T47D (cell line): ENCODE results near the gene GALNT15.

Experiments
- DNase-seq, 2 experiments: peaks; one replicate each; pipeline versions ENCODE4 v3.0.0 to v3.0.0-alpha.2; 2011 to 2012; ENCODE audit warnings: low read depth in 1 of 2, low spot score in 1 of 2
- JUND ChIP-seq: IDR thresholded peaks from 2 replicates; pipeline ENCODE4 v1.6.1; 2012; ENCODE audit warnings: low read depth
- in situ Hi-C: cut with HindIII; loops from 2 replicates; pipeline ENCODE4 v1.10.0; 2016; ENCODE audit warnings: low sequenced_read_pairs, low pct_unique_long_range_greater_than_20kb

Gene GALNT15

GRCh38 chr3:16222547-16222946 is 48.1 kb downstream of the GALNT15 start:
- in situ Hi-C loops: no loop called here
- TF ChIP-seq JUND: no peak
- no peak for DNase-seq

GRCh38 chr3:16224325-16224724 is 49.8 kb downstream of the GALNT15 start:
- TF ChIP-seq JUND: no peak
- in situ Hi-C loops: no loop called here
- no peak for DNase-seq

DNA sequence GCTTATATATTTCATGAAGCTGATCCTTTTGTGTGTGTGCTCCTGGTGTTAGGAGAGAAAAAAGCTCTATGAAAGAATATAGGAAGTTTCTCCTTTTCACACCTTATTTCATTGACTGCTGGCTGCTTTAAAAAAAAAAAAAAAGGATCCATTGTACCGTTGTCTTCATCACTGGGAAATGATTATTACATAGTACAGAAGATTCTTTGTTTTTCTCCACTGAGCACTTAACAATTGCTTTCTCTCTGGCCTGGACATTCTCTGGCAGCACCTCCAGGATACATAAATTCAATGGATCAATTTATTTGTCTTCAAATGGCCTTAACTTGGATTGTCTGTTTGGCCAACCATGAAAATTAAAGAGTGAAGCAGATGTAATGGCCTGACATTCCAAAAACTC is 53.1 kb downstream of the GALNT15 start:
- DNase-seq: no peak
- in situ Hi-C loops: no loop called here
- TF ChIP-seq JUND: no peak

GRCh38 chr3:16229681-16230080 is 55.2 kb downstream of the GALNT15 start:
- TF ChIP-seq JUND: no peak
- in situ Hi-C loops: no loop called here
- DNase-seq: no peak

GRCh38 chr3:16231983-16232382 is 57.5 kb downstream of the GALNT15 start:
- TF ChIP-seq JUND: no peak
- in situ Hi-C loops: no loop called here
- DNase-seq: no peak

- no peak for TF ChIP-seq JUND
- DNase-seq: no peak
- in situ Hi-C loops: no loop called here
These were observed 59.3 kb downstream of the GALNT15 start for GRCh38 chr3:16233806-16234205.

DNA sequence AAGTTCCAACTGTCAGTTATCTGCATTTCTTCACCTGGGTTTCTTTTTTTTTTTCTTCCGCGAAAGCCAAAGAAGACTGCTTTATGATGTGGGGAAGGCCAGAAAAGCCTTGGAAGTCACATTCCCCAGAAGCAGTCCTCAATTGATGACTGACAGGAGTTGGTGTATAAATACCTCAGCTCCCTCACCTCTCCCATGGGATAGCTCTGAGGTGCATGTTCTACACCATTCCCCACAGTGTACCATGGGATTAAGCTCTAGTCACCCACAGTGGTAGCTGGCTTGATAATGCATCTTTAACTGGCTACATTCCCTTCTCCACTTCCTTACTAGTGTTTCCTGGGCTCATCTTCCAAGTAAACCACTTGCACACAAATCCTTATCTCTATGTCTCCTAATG is 59.8 kb downstream of the GALNT15 start:
- no peak for TF ChIP-seq JUND
- in situ Hi-C loops: no loop called here

GRCh38 chr3:16236030-16236639 is 61.7 kb downstream of the GALNT15 start:
- no peak for TF ChIP-seq JUND
- in situ Hi-C loops: no loop called here
- no peak for DNase-seq

More for the DNA sequence above, 59.8 kb downstream of the GALNT15 start:
- DNase-seq: no peak

DNA sequence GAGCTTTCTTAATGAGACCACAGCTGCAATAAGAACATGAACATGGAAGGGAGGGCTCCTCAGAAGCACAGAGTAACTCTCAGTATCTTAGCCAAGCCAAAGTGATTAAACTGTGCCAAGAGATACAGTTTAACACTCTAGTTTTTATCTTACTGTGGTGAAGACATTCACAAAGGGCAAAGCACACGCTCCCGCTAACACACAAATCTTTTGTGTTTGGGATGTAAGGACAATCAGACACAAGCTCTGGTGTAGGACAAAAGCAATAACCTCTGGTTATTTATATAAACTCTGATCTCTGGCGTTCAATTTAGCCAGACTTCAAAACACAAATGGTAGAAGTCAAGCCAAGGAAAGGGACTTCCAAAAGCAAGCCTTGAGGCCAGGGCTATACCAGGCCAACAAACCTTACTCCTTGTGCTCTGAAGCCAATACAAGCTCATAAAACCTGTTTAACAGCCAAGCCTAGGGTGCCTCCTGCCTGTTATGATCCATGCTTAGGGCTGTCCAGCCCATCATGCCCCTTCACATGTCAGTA is 62.4 kb downstream of the GALNT15 start:
- TF ChIP-seq JUND: no peak
- DNase-seq: peak in 1 of 2 experiments; percentile 46
- in situ Hi-C loops: no loop called here

DNA sequence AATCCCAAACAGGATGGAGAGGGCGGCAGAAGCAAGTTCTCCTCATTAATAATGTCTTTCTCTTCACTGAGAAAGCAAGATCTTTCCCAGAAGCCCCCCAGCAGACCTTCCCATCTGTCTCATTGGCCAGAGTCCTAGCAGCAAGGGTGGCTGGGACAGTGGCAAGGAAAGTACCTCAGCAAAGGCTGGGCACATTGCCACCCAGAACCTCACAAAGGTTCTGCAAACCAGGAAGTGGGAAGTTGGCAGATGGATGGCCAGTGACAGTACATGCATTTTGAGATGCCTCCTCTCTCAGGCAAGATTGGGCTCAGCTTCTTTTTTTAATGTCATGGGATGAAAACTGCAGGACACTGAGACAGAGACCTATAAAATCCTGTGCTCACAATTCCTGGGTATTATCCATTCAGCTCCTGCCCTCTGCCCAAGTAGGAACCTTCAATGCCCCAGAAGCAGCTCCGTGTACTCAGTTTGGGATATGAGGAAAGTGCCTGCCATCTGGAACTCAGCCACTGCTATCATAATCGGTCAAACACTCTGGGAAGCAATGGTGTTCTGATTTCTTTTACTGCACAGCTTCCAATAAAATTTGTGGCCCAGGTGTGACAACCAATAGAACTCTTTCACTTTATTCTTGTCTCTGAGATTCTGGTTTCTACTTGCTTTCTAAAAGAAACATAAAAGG is 64.7 kb downstream of the GALNT15 start:
- no peak for TF ChIP-seq JUND
- no peak for DNase-seq
- in situ Hi-C loops: no loop called here

DNA sequence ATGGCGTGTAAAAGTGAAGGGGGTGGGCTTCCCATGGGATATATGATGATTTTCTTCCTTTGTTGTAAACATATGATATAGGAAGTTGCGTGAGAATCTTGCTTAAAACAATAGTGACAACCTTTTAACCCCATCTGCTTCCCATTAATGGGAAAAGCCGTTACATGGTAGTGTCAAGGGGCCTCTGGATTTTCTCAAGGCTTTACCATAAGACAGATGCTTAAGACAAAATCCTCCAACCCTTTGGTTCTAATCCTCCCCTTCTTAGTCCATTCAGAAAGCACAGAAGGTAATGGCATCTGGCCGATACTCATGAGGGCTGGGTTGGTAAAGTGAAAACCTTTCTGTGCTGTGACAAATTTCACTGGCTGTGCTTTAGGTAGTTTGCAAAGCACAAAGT is 65.3 kb downstream of the GALNT15 start:
- in situ Hi-C loops: no loop called here
- no peak for DNase-seq
- no peak for TF ChIP-seq JUND

- no peak for TF ChIP-seq JUND
- in situ Hi-C loops: no loop called here
These were observed 65.9 kb downstream of the GALNT15 start for GRCh38 chr3:16240229-16241023.

GRCh38 chr3:16241225-16241624 is 66.7 kb downstream of the GALNT15 start:
- no peak for TF ChIP-seq JUND
- in situ Hi-C loops: no loop called here
- no peak for DNase-seq

More at GRCh38 chr3:16240229-16241023, 65.9 kb downstream of the GALNT15 start:
- DNase-seq: no peak
